NCI-H748 treated with DMSO at 0.1 percent for 48 hours (cell line): ENCODE data around the gene B9D1.

ENCODE experiments used
- DNase-seq: peaks from one replicate; lab custom pipeline; 2025; lab: John Stamatoyannopoulos, UW

Gene B9D1

GRCh38 chr17:19388791-19389785, 26.6 kb upstream of the B9D1 start:
- no peak for DNase-seq

- no peak for DNase-seq
These were observed 25.5 kb upstream of the B9D1 start for GRCh38 chr17:19387921-19388521.

- DNase-seq, result no peak
These were observed 24.7 kb upstream of the B9D1 start, which contains the start of gene MFAP4 for GRCh38 chr17:19386974-19387920. Gene MFAP4, minus strand, starts transcription at chr17:19387190. Its CDS starts 35 bp downstream, at chr17:19387155.

- no peak for DNase-seq
These were observed 23.8 kb upstream of the B9D1 start for GRCh38 chr17:19386051-19386929.

- DNase-seq, result no peak
These were observed 23.0 kb upstream of the B9D1 start for GRCh38 chr17:19385521-19385983.

- no peak for DNase-seq
These were observed 22.3 kb upstream of the B9D1 start for GRCh38 chr17:19384723-19385391.

GRCh38 chr17:19383681-19384470, 21.4 kb upstream of the B9D1 start:
- no peak for DNase-seq

GRCh38 chr17:19382531-19383444, 20.3 kb upstream of the B9D1 start:
- DNase-seq, result no peak

GRCh38 chr17:19381741-19382444, 19.4 kb upstream of the B9D1 start:
- no peak for DNase-seq

GRCh38 chr17:19381361-19381740, 18.8 kb upstream of the B9D1 start:
- no peak for DNase-seq

- DNase-seq, result no peak
These were observed 18.2 kb upstream of the B9D1 start for GRCh38 chr17:19380481-19381301.

- no peak for DNase-seq
These were observed 17.0 kb upstream of the B9D1 start for GRCh38 chr17:19379361-19380065.

GRCh38 chr17:19378416-19379360, 16.2 kb upstream of the B9D1 start, which contains the start of gene MAPK7:
Gene MAPK7, plus strand, starts transcription at chr17:19378498. Its CDS starts 403 bp downstream, at chr17:19378901.
- DNase-seq, result no peak

GRCh38 chr17:19377602-19378415, 15.3 kb upstream of the B9D1 start:
- peak; percentile 99 for DNase-seq
